IPS DF 6.9 (cell line): Measurements from ENCODE around the gene BRD1.

Source experiments
- DNase-seq: peaks from one replicate; pipeline ENCODE4 v3.0.0-alpha.2; 2013; ENCODE audit warnings: low read depth, low spot score
- H3K27ac ChIP-seq: one replicate; pipeline ENCODE4 v1.5.1; 2013; ENCODE audit warnings: low read length, control low read depth
- H3K27me3 ChIP-seq: 2 replicates; pipeline ENCODE4 v1.6.1; 2013; ENCODE audit warnings: mild to moderate bottlenecking, low read length; ENCODE audit not compliant: control insufficient read depth, insufficient read depth
- H3K36me3 ChIP-seq: 2 replicates; pipeline ENCODE4 v1.6.1; 2013; ENCODE audit warnings: low read length; ENCODE audit not compliant: control insufficient read depth, insufficient read depth
- H3K4me1 ChIP-seq: 2 replicates; pipeline ENCODE4 v1.6.1; 2013; ENCODE audit warnings: low read length; ENCODE audit not compliant: control insufficient read depth, insufficient read depth
- H3K4me3 ChIP-seq: 2 replicates; pipeline ENCODE4 v1.5.1; 2013; ENCODE audit warnings: mild to moderate bottlenecking, low read length
- H3K9me3 ChIP-seq: 2 replicates; pipeline ENCODE4 v1.6.1; 2013; ENCODE audit warnings: low read length, inconsistent platforms; ENCODE audit not compliant: control insufficient read depth, insufficient read depth
- WGBS: extraction: QIAGEN DNeasy Blood & Tissue Kit; methylation state at CpG from one replicate; pipeline ENCODE4 v1.1.7; 2013; ENCODE audit warnings: mixed read lengths, missing lambda C conversion rate; ENCODE audit not compliant: insufficient read length, insufficient coverage; 5-methylcytosine and 5-hydroxymethylcytosine counted together

The BRD1 gene

GRCh38 chr22:49827853-49828598 is at the start of gene BRD1:
Gene BRD1, minus strand, starts transcription at chr22:49827873. Its CDS starts 3,556 bp downstream, at chr22:49824317.
- no peaks in the 10 kb centered on the region for H3K27me3 ChIP-seq
- H3K4me1 ChIP-seq: peaks cover 4% of the 10 kb centered on the region; the same call in 1 of the 2 replicates
- H3K9me3 ChIP-seq: peaks cover 4% of the 10 kb centered on the region; the same call in 1 of the 2 replicates
- peaks cover 10% of the 10 kb centered on the region for H3K36me3 ChIP-seq
- no peak for DNase-seq
- no peak within 1 kb of the TSS for H3K27ac ChIP-seq
- WGBS: no CpG with 5 or more reads among the region's 54 CpGs
- H3K4me3 ChIP-seq: peak within 1 kb of the TSS; percentile 55

- H3K27ac ChIP-seq: no peak overlapping the region
- H3K4me1 ChIP-seq: no peaks in the 10 kb centered on the region
- H3K4me3 ChIP-seq: no peak overlapping the region
- H3K27me3 ChIP-seq: no peaks in the 10 kb centered on the region
- H3K9me3 ChIP-seq: no peaks in the 10 kb centered on the region
- no peak for DNase-seq
- no CpG with 5 or more reads among the region's 16 CpGs for WGBS
- no peaks in the 10 kb centered on the region for H3K36me3 ChIP-seq
These were observed 45.7 kb upstream of the BRD1 start for GRCh38 chr22:49873228-49873940.

GRCh38 chr22:49872347-49872746 is 44.7 kb upstream of the BRD1 start:
- no peak for DNase-seq
- Histone ChIP-seq H3K36me3 (no peaks in the 10 kb centered on the region), H3K27me3 (no peaks in the 10 kb centered on the region), H3K4me1 (no peaks in the 10 kb centered on the region), H3K4me3 (no peak overlapping the region), H3K27ac (no peak overlapping the region), H3K9me3 (no peaks in the 10 kb centered on the region)
- WGBS: no CpG with 5 or more reads among the region's 7 CpGs

GRCh38 chr22:49871482-49871881 is 43.8 kb upstream of the BRD1 start:
- H3K36me3 ChIP-seq: no peaks in the 10 kb centered on the region
- WGBS: no CpG with 5 or more reads among the region's 4 CpGs

GRCh38 chr22:49869845-49870712 is 42.4 kb upstream of the BRD1 start:
- Histone ChIP-seq H3K9me3 (no peaks in the 10 kb centered on the region), H3K27ac (no peak overlapping the region), H3K36me3 (no peaks in the 10 kb centered on the region), H3K4me1 (no peaks in the 10 kb centered on the region), H3K4me3 (no peak overlapping the region), H3K27me3 (no peaks in the 10 kb centered on the region)
- no peak for DNase-seq
- WGBS: no CpG with 5 or more reads among the region's 14 CpGs

More at GRCh38 chr22:49871482-49871881, 43.8 kb upstream of the BRD1 start:
- no peak for DNase-seq
- Histone ChIP-seq H3K9me3 (no peaks in the 10 kb centered on the region), H3K4me3 (no peak overlapping the region), H3K4me1 (no peaks in the 10 kb centered on the region), H3K27me3 (no peaks in the 10 kb centered on the region), H3K27ac (no peak overlapping the region)

- no peaks in the 10 kb centered on the region for H3K9me3 ChIP-seq
- H3K36me3 ChIP-seq: no peaks in the 10 kb centered on the region
- H3K27ac ChIP-seq: no peak overlapping the region
- no peaks in the 10 kb centered on the region for H3K27me3 ChIP-seq
- H3K4me1 ChIP-seq: no peaks in the 10 kb centered on the region
- no CpG with 5 or more reads among the region's 17 CpGs for WGBS
- no peak for DNase-seq
- H3K4me3 ChIP-seq: no peak overlapping the region
These were observed 41.6 kb upstream of the BRD1 start for GRCh38 chr22:49869086-49869830.

- Histone ChIP-seq H3K4me3 (no peak overlapping the region), H3K27ac (no peak overlapping the region), H3K27me3 (no peaks in the 10 kb centered on the region), H3K36me3 (no peaks in the 10 kb centered on the region), H3K9me3 (no peaks in the 10 kb centered on the region), H3K4me1 (no peaks in the 10 kb centered on the region)
- no peak for DNase-seq
- no CpG with 5 or more reads among the region's 18 CpGs for WGBS
These were observed 39.9 kb upstream of the BRD1 start for GRCh38 chr22:49867303-49868265.

- no peaks in the 10 kb centered on the region for H3K9me3 ChIP-seq
- no peaks in the 10 kb centered on the region for H3K27me3 ChIP-seq
- H3K4me1 ChIP-seq: no peaks in the 10 kb centered on the region
- no peak for DNase-seq
- no peak overlapping the region for H3K4me3 ChIP-seq
- H3K36me3 ChIP-seq: no peaks in the 10 kb centered on the region
- no peak overlapping the region for H3K27ac ChIP-seq
- no CpG with 5 or more reads among the region's 8 CpGs for WGBS
These were observed 39.0 kb upstream of the BRD1 start for GRCh38 chr22:49866646-49867045.

GRCh38 chr22:49866134-49866533 is 38.5 kb upstream of the BRD1 start:
- Histone ChIP-seq H3K4me3 (no peak overlapping the region), H3K27me3 (no peaks in the 10 kb centered on the region), H3K27ac (no peak overlapping the region), H3K36me3 (no peaks in the 10 kb centered on the region), H3K9me3 (no peaks in the 10 kb centered on the region), H3K4me1 (no peaks in the 10 kb centered on the region)
- no peak for DNase-seq
- no CpG with 5 or more reads among the region's 2 CpGs for WGBS
